ENCODE results near the gene DBR1.

DNA sequence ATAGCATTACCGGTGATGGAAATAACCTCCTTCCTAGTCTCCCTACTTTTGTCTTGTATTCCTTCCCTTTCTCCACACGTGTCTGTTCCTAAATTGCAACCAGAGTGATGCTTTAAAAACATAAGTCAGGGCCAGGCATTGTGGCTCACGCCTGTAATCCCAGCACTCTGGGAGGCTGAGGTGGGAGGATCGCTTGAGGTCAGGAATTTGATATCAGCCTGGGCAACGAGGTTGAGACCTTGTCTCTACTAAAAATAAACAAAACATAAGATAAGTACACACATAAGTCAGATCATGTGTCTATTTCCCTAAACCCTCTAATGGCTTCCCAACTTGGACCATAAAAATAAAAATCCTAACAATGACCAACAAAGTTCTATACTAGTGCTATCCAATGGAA is 30.8 kb upstream of the DBR1 start:
- TF ChIP-seq, protein P1, sequence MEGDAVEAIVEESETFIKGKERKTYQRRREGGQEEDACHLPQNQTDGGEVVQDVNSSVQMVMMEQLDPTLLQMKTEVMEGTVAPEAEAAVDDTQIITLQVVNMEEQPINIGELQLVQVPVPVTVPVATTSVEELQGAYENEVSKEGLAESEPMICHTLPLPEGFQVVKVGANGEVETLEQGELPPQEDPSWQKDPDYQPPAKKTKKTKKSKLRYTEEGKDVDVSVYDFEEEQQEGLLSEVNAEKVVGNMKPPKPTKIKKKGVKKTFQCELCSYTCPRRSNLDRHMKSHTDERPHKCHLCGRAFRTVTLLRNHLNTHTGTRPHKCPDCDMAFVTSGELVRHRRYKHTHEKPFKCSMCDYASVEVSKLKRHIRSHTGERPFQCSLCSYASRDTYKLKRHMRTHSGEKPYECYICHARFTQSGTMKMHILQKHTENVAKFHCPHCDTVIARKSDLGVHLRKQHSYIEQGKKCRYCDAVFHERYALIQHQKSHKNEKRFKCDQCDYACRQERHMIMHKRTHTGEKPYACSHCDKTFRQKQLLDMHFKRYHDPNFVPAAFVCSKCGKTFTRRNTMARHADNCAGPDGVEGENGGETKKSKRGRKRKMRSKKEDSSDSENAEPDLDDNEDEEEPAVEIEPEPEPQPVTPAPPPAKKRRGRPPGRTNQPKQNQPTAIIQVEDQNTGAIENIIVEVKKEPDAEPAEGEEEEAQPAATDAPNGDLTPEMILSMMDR (IDR thresholded peaks at IDR 0.05): no peak
- TF ChIP-seq POLR2A (IDR thresholded peaks at IDR 0.05) (no peak), POLR2AphosphoS5 (IDR thresholded peaks at IDR 0.05) (no peak)
